Trophoblast cell (in vitro differentiated cells and primary cell): ENCODE measurements around the gene PACSIN2.

Source experiments
- DNase-seq, 2 donors: peaks; one replicate each; pipeline ENCODE4 v3.0.0-alpha.2; 2016
- H2AFZ ChIP-seq: 2 replicates; pipeline ENCODE4 v1.6.1; 2013; ENCODE audit warnings: low read length, moderate library complexity, mild to moderate bottlenecking; ENCODE audit not compliant: insufficient read depth, poor library complexity
- H2AK5ac ChIP-seq: 2 replicates; pipeline ENCODE4 v1.6.1; 2013; ENCODE audit warnings: mild to moderate bottlenecking, low read length
- H2BK120ac ChIP-seq: 2 replicates; pipeline ENCODE4 v1.6.1; 2013; ENCODE audit warnings: low read length, mild to moderate bottlenecking, moderate library complexity; ENCODE audit not compliant: insufficient read depth, poor library complexity
- H2BK12ac ChIP-seq: 2 replicates; pipeline ENCODE4 v1.6.1; 2013; ENCODE audit warnings: mild to moderate bottlenecking, low read length, moderate library complexity
- H2BK5ac ChIP-seq: 2 replicates; pipeline ENCODE4 v1.6.1; 2013; ENCODE audit warnings: low read length, low read depth, moderate library complexity, mild to moderate bottlenecking; ENCODE audit not compliant: poor library complexity
- H3K14ac ChIP-seq: 2 replicates; pipeline ENCODE4 v1.6.1; 2013; ENCODE audit warnings: mild to moderate bottlenecking, low read length
- H3K18ac ChIP-seq: 2 replicates; pipeline ENCODE4 v1.6.1; 2013; ENCODE audit warnings: mild to moderate bottlenecking, low read length
- H3K23ac ChIP-seq: 2 replicates; pipeline ENCODE4 v1.6.1; 2013; ENCODE audit warnings: low read length
- H3K27ac ChIP-seq: 2 replicates; pipeline ENCODE4 v1.5.1; 2013; ENCODE audit warnings: low read depth, mild to moderate bottlenecking, inconsistent platforms, low read length, moderate library complexity
- H3K27me3 ChIP-seq: 2 replicates; pipeline ENCODE4 v1.6.1; 2013; ENCODE audit warnings: inconsistent platforms, mild to moderate bottlenecking, low read length, moderate library complexity; ENCODE audit not compliant: insufficient read depth
- H3K36me3 ChIP-seq, 2 experiments: 1 replicate in 1 of 2; 2 replicates in 1 of 2; pipeline ENCODE4 v1.6.1; 2013; ENCODE audit warnings: low read length in 2 of 2, mild to moderate bottlenecking in 2 of 2, moderate library complexity in 1 of 2; ENCODE audit not compliant: insufficient read depth in 2 of 2, control insufficient read depth in 1 of 2
- H3K4ac ChIP-seq: 2 replicates; pipeline ENCODE4 v1.6.1; 2013; ENCODE audit warnings: low read depth, mild to moderate bottlenecking, low read length, moderate library complexity
- H3K4me1 ChIP-seq, 2 experiments: 1 replicate in 1 of 2; 2 replicates in 1 of 2; pipeline ENCODE4 v1.6.1; 2013; ENCODE audit warnings: low read length in 2 of 2, mild to moderate bottlenecking in 2 of 2, moderate library complexity in 1 of 2; ENCODE audit not compliant: insufficient read depth in 2 of 2, control insufficient read depth in 1 of 2
- H3K4me2 ChIP-seq: 2 replicates; pipeline ENCODE4 v1.6.1; 2013; ENCODE audit warnings: inconsistent platforms, mild to moderate bottlenecking, low read length, moderate library complexity
- H3K4me3 ChIP-seq: 2 replicates; pipeline ENCODE4 v1.5.1; 2013; ENCODE audit warnings: mild to moderate bottlenecking, low read depth, low read length, inconsistent platforms
- H3K79me1 ChIP-seq: one replicate; pipeline ENCODE4 v1.6.1; 2013; ENCODE audit warnings: low read length
- H3K79me2 ChIP-seq: 2 replicates; pipeline ENCODE4 v1.6.1; 2013; ENCODE audit warnings: low read length, mild to moderate bottlenecking; ENCODE audit not compliant: control insufficient read depth, insufficient read depth, poor library complexity
- H3K9ac ChIP-seq: 2 replicates; pipeline ENCODE4 v1.6.1; 2013; ENCODE audit warnings: mild to moderate bottlenecking, low read length
- H3K9me3 ChIP-seq: 2 replicates; pipeline ENCODE4 v1.6.1; 2013; ENCODE audit warnings: low read depth, mild to moderate bottlenecking, control low read depth, inconsistent platforms, low read length; ENCODE audit not compliant: insufficient read depth
- H4K12ac ChIP-seq: 2 replicates; pipeline ENCODE4 v1.6.1; 2013; ENCODE audit warnings: low read depth, mild to moderate bottlenecking, low read length, moderate library complexity
- H4K8ac ChIP-seq: 2 replicates; pipeline ENCODE4 v1.6.1; 2013; ENCODE audit warnings: low read depth, mild to moderate bottlenecking, low read length, moderate library complexity
- H4K91ac ChIP-seq: one replicate; pipeline ENCODE4 v1.6.1; 2013; ENCODE audit warnings: low read depth, mild to moderate bottlenecking, low read length, moderate library complexity
- WGBS: extraction: QIAGEN DNeasy Blood & Tissue Kit; methylation state at CpG from one replicate; pipeline ENCODE4 v1.1.7; 2013; ENCODE audit warnings: missing lambda C conversion rate; ENCODE audit not compliant: insufficient read length, insufficient coverage; ENCODE audit errors: extremely low coverage; 5-methylcytosine and 5-hydroxymethylcytosine counted together

The PACSIN2 gene

GRCh38 chr22:42978453-42979103, 36.4 kb downstream of the PACSIN2 start:
- Histone ChIP-seq H3K4me2 (peak overlapping the region; percentile 43), H3K14ac (no peak overlapping the region), H3K79me2 (peaks cover 14% of the 10 kb centered on the region), H2AFZ (no peak overlapping the region), H3K27ac (peak overlapping the region; percentile 82), H4K12ac (no peak overlapping the region), H3K9me3 (no peaks in the 10 kb centered on the region), H4K8ac (no peak overlapping the region), H2BK12ac (no peak overlapping the region), H2BK120ac (no peak overlapping the region), H3K4me1 (peaks cover 30 to 34% of the 10 kb centered on the region in 2 experiments), H2AK5ac (no peak overlapping the region), H3K36me3 (no peaks in the 10 kb centered on the region), H2BK5ac (peak overlapping the region; percentile 8), H3K79me1 (peaks cover 5% of the 10 kb centered on the region), H3K4ac (no peak overlapping the region), H3K18ac (no peak overlapping the region), H3K27me3 (no peaks in the 10 kb centered on the region), H3K23ac (no peak overlapping the region), H4K91ac (no peak overlapping the region), H3K9ac (no peak overlapping the region), H3K4me3 (no peak overlapping the region)
- peak; percentile 98 for DNase-seq
- WGBS, result no CpG with 5 or more reads among the region's 5 CpGs

- DNase-seq, result no peak
- peak overlapping the region; percentile 90 for H2BK12ac ChIP-seq
- no peaks in the 10 kb centered on the region for H3K9me3 ChIP-seq
- H3K9ac ChIP-seq, result no peak overlapping the region
- H4K91ac ChIP-seq, result peak overlapping the region; percentile 23
- H3K4ac ChIP-seq, result peak overlapping the region; percentile 89
- H3K27ac ChIP-seq, result peak overlapping the region; percentile 45
- no peak overlapping the region for H2AK5ac ChIP-seq
- no peak overlapping the region for H3K23ac ChIP-seq
- WGBS, result no CpG with 5 or more reads among the region's 6 CpGs
- no peak overlapping the region for H4K12ac ChIP-seq
- no peaks in the 10 kb centered on the region for H3K27me3 ChIP-seq
- peak overlapping the region; percentile 26 for H2BK5ac ChIP-seq
- H3K4me1 ChIP-seq, result peaks cover 32 to 36% of the 10 kb centered on the region in 2 experiments
- no peak overlapping the region for H4K8ac ChIP-seq
- no peak overlapping the region for H2AFZ ChIP-seq
- H3K4me3 ChIP-seq, result no peak overlapping the region
- peaks cover 18% of the 10 kb centered on the region for H3K79me2 ChIP-seq
- peak overlapping the region; percentile 8 for H3K14ac ChIP-seq
- peaks cover 5% of the 10 kb centered on the region for H3K79me1 ChIP-seq
- H3K36me3 ChIP-seq, result no peaks in the 10 kb centered on the region
- peak overlapping the region; percentile 18 for H2BK120ac ChIP-seq
- peak overlapping the region; percentile 9 for H3K18ac ChIP-seq
- no peak overlapping the region for H3K4me2 ChIP-seq
Observed at GRCh38 chr22:42977569-42977968, 37.4 kb downstream of the PACSIN2 start.

GRCh38 chr22:42976217-42976933, 38.6 kb downstream of the PACSIN2 start:
- Histone ChIP-seq H3K23ac (no peak overlapping the region), H3K4ac (no peak overlapping the region), H2AK5ac (no peak overlapping the region), H3K4me1 (peaks cover 32 to 36% of the 10 kb centered on the region in 2 experiments), H4K12ac (no peak overlapping the region), H4K8ac (no peak overlapping the region), H3K14ac (no peak overlapping the region), H3K79me1 (peaks cover 5% of the 10 kb centered on the region), H3K9me3 (no peaks in the 10 kb centered on the region), H3K4me3 (no peak overlapping the region), H3K79me2 (peaks cover 19% of the 10 kb centered on the region), H3K4me2 (peak overlapping the region; percentile 8), H2BK120ac (no peak overlapping the region), H3K36me3 (no peaks in the 10 kb centered on the region), H2BK5ac (peak overlapping the region; percentile 17), H2BK12ac (no peak overlapping the region), H4K91ac (no peak overlapping the region), H3K18ac (no peak overlapping the region), H3K9ac (no peak overlapping the region), H2AFZ (no peak overlapping the region), H3K27ac (peak overlapping the region; percentile 64), H3K27me3 (no peaks in the 10 kb centered on the region)
- no CpG with 5 or more reads among the region's 7 CpGs for WGBS
- DNase-seq, result no peak

- WGBS, result no CpG with 5 or more reads among the region's 3 CpGs
- Histone ChIP-seq H3K9ac (no peak overlapping the region), H4K12ac (no peak overlapping the region), H3K14ac (no peak overlapping the region), H4K91ac (no peak overlapping the region), H3K27me3 (no peaks in the 10 kb centered on the region), H3K18ac (no peak overlapping the region), H2AK5ac (no peak overlapping the region), H3K9me3 (no peaks in the 10 kb centered on the region), H3K79me2 (peaks cover 21% of the 10 kb centered on the region), H2BK120ac (no peak overlapping the region), H4K8ac (no peak overlapping the region), H3K4me3 (no peak overlapping the region), H3K23ac (no peak overlapping the region), H2BK12ac (no peak overlapping the region), H2AFZ (no peak overlapping the region), H3K36me3 (no peaks in the 10 kb centered on the region), H3K4me2 (no peak overlapping the region), H3K27ac (no peak overlapping the region), H3K79me1 (peaks cover 5% of the 10 kb centered on the region), H3K4me1 (peaks cover 33 to 34% of the 10 kb centered on the region in 2 experiments), H3K4ac (peak overlapping the region; percentile 89), H2BK5ac (no peak overlapping the region)
- no peak for DNase-seq
Observed at GRCh38 chr22:42974223-42974622, 40.7 kb downstream of the PACSIN2 start.
